GM19328 (cell line): Measurements from ENCODE around the gene PPP1R14D.

Experiments used
- ATAC-seq: cut with Tn5 transposase; IDR thresholded peaks from one replicate; pipeline ENCODE4 v1.9.1; 2021; ENCODE audit warnings: mild to moderate bottlenecking, moderate library complexity; ENCODE audit not compliant: unreplicated experiment

Gene PPP1R14D

GRCh38 chr15:40853241-40853890 is 24.9 kb upstream of the PPP1R14D start:
- no peak for ATAC-seq

DNA sequence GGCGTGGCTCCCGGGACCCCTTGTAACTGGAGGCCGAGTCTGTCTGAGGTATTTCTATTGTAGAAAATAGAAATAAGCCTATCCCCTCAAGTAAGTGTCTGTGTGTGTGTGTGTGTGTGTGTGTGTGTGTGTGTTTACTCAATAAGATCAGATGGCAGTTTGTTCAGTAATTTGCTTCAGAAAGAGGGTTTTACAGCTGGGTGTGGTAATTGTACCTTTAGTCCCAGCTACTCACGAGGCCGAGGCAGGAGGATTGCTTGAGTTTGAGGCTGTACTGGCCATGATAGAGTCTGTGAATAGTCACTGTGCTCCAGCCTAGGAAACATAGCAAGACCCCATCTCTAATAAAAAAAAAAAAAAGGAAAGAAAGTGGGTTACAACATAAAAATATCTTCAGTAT is 24.0 kb upstream of the PPP1R14D start:
- ATAC-seq: no peak

DNA sequence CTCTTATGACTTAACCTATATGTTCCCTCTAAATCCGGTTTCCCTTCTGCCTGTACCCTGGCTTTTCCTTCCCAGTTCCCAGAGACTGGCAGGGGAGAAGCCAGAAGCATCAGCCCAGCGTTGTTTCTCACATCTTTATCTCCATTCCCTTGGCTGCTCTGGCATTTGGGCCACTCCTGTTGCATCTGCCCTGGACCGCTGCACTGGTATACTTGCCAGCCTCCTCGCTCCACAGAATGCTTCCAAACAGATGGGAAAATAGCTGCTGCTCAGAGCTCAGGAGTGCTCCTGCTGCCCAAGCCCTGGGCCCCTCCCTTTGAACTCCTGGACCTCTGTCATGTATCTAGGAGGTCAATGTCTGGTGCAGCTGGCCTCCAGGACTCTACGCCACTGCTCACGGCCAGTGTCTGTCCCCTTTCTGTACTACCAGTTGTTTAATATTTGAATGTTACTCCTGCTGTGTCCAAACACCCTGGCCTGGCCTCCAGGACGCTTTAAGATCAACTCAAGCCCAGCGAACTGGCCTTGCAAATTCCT is 22.1 kb upstream of the PPP1R14D start:
- ATAC-seq: no peak

- ATAC-seq: peak; percentile 66
Observed at GRCh38 chr15:40847223-40847961, 18.9 kb upstream of the PPP1R14D start.

- ATAC-seq: no peak
Observed at GRCh38 chr15:40846841-40847222, 18.3 kb upstream of the PPP1R14D start.

DNA sequence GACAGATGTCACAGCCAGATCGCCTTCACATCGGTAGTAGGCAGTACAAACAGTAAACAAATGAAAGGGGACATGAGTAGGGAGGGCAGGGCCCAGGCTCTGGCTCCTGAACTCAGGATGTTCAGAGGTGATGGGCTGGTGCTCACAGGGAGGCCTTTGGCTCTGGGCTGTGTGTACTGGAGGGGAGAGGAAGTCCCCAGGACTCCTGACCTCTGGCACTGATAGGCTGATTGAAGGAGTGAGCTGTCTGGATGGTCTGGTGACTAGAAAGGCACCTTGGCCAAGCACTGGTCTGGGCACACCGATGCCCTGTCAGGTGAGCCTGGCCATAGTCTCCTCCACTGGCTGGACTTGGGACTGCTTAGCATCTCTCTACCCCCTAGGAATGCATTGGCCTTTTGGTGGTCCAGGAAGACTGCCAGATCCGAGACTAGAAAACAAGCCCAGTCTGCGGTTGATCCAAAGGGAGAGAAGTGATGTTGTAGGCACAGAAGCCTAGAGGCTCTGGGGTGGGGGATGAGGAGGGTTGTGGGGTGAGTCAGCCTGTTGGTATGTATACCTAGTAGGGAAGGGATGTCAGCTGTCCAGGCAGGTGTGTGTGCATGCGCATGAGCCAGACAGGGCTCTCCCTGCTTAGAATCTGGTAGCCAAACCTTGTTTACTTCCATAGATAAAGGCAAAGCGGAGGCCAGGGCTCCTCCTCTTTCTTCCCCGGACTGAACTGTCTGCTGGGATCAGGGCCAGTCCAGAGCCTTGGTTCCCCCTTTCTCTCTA is 17.2 kb upstream of the PPP1R14D start:
- ATAC-seq: no peak

DNA sequence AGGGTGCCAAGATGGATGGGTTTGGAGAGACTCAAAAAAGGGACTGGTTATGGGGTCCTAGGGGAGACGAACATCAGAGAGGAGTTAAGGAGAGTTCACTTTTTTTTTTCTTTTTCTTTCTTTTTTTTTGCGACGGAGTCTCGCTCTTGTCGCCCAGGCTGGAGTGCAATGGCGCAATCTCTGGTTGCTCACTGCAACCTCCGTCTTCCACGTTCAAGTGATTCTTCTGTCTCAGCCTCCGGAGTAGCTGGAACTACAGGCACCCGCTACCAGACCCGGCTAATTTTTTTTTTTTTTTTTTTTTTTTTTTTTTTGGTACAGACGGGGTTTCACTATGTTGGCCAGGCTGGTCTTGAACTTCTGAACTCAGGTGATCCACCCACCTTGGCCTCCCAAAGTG is 16.5 kb upstream of the PPP1R14D start:
- ATAC-seq: no peak

DNA sequence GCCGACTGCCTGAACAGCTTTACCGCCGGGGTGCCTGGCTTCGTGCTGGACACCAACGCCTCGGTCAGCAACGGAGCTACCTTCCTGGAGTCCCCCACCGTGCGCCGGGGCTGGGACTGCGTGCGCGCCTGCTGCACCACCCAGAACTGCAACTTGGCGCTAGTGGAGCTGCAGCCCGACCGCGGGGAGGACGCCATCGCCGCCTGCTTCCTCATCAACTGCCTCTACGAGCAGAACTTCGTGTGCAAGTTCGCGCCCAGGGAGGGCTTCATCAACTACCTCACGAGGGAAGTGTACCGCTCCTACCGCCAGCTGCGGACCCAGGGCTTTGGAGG is 16.2 kb upstream of the PPP1R14D start:
- no peak for ATAC-seq

GRCh38 chr15:40843885-40844695 is 15.6 kb upstream of the PPP1R14D start, which contains the start of gene SPINT1:
Gene SPINT1 (plus strand): TSS chr15:40844048. CDS start chr15:40844555, 507 bp downstream.
- ATAC-seq: no peak

DNA sequence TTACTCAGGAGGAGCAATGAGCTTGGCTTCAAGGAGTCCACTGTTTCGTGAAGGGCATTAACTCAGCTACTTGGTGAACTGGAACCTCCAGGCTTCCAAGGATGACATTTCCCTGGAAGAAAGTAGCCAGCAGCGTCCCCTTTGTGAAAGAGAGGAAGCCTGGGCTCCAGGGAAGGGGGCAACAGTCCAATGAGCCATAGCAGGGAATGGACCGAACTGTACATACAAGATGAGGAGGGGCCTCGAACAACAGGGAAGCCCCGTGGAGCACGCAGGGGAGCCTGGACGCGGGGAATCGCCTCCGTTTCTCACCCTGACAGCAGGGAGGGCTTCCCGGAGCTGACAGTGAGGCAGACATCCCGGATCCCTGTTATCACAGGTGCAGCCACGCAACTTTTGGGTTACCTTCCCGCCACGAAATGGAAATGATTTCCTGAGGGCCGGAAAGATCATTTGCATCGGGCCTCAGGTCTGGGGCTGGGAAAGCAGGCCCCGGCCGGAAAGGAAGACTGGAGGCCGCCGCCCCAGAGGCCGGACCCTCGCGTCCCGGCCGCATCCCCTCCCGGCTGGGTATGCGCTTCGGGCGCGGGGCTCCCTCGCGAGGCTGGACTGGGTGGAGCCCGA is 14.9 kb upstream of the PPP1R14D start:
- no peak for ATAC-seq

- no peak for ATAC-seq
Observed at GRCh38 chr15:40841741-40842140, 13.2 kb upstream of the PPP1R14D start.

DNA sequence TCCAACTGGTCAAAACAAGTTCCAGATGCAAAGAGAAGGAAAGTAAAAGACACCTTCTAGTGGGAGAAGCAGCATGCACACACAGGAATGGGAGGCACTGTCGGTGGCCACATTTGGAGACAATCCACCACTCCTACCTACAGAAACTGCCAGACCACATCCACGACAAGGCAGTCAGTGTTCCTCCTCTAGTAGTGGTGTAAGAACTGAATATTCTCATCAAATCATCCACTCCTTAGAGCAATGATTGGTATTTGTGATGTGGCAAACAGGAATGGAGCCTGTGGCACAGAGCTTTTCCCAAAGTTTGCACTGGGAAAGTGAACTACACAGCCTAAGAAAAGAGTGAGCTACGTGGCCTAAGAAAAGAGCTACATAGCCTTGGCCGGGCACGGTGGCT is 10.2 kb upstream of the PPP1R14D start:
- ATAC-seq: no peak

DNA sequence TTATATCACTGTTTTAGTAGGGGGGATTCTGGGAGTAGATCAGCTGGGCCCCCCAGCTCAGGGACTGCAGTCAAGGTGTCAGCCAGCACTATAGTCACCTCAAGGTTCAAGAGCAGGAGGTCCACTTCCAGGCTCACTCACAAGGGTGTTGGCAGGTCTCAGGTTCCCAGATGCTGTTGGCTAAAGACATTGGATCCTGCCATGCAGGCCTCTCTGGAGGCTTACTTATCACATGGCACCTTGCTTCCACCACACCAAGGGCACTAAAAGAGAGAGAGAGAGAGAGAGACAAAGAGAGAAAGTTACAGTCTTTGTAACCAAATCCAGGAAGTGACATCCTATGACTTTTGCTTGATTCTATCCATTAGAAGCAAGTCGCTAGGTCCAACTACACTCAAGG is 7.5 kb upstream of the PPP1R14D start:
- no peak for ATAC-seq

DNA sequence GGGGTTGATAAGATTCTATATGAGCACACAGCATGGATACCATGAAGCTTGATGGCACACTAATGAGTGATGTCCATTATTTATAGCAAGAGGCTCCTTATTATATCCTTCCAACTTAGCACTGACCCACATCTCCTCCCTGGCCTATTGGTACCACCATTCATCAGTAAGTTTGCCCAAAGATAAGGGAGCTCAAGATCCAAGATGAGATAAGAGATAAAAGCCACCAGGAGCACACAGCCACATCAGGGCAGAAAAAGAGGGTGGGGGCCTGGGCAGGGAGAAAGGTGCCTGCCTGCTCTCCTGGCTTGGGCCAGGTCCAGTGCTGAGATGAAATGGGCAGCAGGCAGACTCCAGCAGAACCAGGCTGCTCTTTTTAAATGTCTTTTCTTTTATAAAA is 4.4 kb upstream of the PPP1R14D start:
- no peak for ATAC-seq

GRCh38 chr15:40831861-40832260 is 3.4 kb upstream of the PPP1R14D start:
- ATAC-seq: no peak

- no peak for ATAC-seq
Observed at GRCh38 chr15:40830884-40831283, 2.4 kb upstream of the PPP1R14D start.

GRCh38 chr15:40829115-40829514 is 607 bp upstream of the PPP1R14D start:
- no peak for ATAC-seq

DNA sequence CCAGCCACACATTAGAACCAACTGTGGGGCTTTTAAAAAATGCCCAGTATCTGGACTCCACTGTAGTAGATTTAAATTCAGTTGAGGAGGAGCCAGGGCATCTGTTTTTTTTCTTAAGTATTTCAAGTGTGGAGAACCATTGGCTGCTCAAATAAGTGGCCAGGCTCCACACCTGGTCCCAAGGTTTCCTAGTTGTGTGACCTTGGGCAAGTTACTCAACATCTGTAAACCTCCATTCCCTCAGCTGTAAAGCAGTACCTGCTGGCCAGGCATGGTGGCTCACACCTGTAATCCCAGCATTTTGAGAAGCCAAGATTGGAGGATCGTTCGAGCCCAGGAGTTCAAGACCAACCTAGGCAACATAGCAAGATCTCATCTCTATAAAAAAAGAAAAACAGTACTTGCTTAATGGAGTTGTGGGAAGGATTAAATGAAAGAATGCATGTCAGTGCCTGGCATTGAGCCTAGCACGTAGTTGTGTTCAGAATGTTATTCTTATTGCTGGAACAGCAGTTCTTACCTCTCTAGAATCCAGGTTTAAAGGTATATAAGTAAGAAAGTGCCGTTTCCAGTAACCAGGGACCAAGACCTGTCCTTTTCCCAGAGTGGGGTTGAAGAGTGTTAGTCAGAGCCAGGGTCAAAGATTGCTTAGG is 2.0 kb downstream of the PPP1R14D start:
- no peak for ATAC-seq

GRCh38 chr15:40825661-40826422 is 2.7 kb downstream of the PPP1R14D start:
- ATAC-seq: no peak
